Stimulated activated memory B cell treated with anti-CD40 and anti-IgM and Interleukin-4, amounts not matched to agents 10 μg/mL and 1 μg/mL and 100 μg/mL, for 72 hours (primary cell): ENCODE measurements around the gene PGBD5.

Experiments
- ATAC-seq: fragments of 150-1000 bp; cut with Tn5 transposase; 2 replicates; pipeline ENCODE4 v1.10.0; 2021
- H3K27ac Mint-ChIP-seq: one replicate; pipeline ENCODE4 v1.8.0; 2022; ENCODE audit warnings: mild to moderate bottlenecking, mixed read lengths
- H3K27me3 Mint-ChIP-seq: one replicate; pipeline ENCODE4 v1.8.0; 2022; ENCODE audit warnings: mixed read lengths
- H3K36me3 Mint-ChIP-seq: one replicate; pipeline ENCODE4 v1.8.0; 2022; ENCODE audit warnings: mixed read lengths
- H3K4me1 Mint-ChIP-seq: one replicate; pipeline ENCODE4 v1.8.0; 2022; ENCODE audit warnings: mixed read lengths
- H3K4me3 Mint-ChIP-seq: one replicate; pipeline ENCODE4 v1.8.0; 2022; ENCODE audit warnings: mild to moderate bottlenecking, moderate library complexity, mixed read lengths
- H3K9me3 Mint-ChIP-seq: one replicate; pipeline ENCODE4 v1.8.0; 2022; ENCODE audit warnings: mixed read lengths

Gene PGBD5

DNA sequence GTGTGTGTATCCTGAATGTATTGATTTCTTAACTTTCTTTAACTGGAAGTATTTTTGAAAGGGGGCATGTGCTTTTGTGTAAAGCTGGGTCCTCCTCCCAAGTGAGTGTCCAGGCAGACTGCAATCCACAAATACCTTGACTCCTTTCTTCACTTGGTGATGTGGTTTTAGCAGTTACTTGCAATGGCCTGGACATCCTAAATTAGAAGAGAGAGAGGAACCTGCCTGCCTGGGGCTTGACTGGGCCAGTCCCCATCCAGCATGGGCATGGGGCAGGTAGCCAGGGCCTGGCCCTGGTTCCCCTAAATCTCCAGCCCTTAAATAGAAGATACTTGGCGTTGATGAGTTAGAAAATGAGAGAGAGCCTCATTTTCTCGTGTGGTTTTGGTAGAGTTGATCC is 159.7 kb downstream of the PGBD5 start:
- no peaks in the 10 kb centered on the region for H3K27me3 Mint-ChIP-seq
- H3K9me3 Mint-ChIP-seq, result no peaks in the 10 kb centered on the region
- ATAC-seq, result no peak
- no peak overlapping the region for H3K4me3 Mint-ChIP-seq
- peaks cover 71% of the 10 kb centered on the region for H3K36me3 Mint-ChIP-seq
- H3K27ac Mint-ChIP-seq, result peak overlapping the region; percentile 21
- peaks cover 23% of the 10 kb centered on the region for H3K4me1 Mint-ChIP-seq

DNA sequence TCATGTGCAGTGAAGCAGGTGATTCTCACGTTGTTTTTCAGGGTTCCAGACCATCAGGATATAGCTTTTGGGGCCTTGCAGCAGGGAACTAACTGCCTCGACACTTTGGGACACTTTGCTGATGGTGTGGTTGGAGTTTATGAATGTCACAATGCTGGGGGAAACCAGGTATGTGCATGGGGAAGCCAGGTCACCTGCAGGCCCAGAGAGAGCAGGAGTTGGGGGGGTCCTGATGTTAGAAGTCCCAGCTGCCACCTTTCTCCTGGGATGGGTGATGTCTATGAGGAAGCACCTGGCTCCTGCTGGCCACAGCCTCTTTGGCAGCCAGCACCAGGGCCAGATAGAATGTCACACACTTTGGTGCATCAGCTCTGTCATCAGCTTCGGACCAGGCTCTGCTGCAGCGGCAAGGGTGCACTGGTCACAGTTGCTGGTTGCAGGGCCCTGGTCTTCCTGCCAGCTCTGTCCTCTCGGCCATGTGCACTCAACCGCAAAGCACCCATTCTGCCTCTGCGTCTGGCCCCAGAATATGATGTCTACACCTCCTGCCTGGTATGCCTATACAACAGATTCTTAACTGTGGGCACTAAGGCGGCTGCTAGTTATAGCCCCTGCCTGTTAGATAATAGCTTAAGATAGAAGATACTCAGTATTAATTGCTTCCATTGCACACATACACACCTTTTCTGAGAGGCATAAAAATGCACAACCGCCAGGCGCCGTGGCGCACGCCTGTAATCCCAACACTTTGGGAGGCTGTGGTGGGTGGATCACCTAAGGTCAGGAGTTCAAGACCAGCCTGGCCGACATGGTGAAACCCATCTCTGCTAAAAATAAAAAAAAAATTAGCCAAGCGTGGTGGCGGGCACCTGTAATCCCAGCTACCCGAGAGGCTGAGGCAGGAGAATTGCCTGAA is 160.7 kb downstream of the PGBD5 start:
- H3K4me1 Mint-ChIP-seq, result peaks cover 24% of the 10 kb centered on the region
- H3K4me3 Mint-ChIP-seq, result no peak overlapping the region
- no peak for ATAC-seq
- peaks cover 71% of the 10 kb centered on the region for H3K36me3 Mint-ChIP-seq
- H3K27me3 Mint-ChIP-seq, result no peaks in the 10 kb centered on the region
- H3K27ac Mint-ChIP-seq, result no peak overlapping the region
- no peaks in the 10 kb centered on the region for H3K9me3 Mint-ChIP-seq
